GM19043 (cell line): Measurements from ENCODE around the gene RNF225.
"Not testable (repeated sequence)": the region's sequence is repeated elsewhere in the genome, so short reads cannot be mapped to it uniquely, and the experiment has no call there.

Experiments
- ATAC-seq: cut with Tn5 transposase; IDR thresholded peaks from one replicate; pipeline ENCODE4 v1.9.1; 2021; ENCODE audit warnings: low read depth; ENCODE audit not compliant: unreplicated experiment

The RNF225 gene

DNA sequence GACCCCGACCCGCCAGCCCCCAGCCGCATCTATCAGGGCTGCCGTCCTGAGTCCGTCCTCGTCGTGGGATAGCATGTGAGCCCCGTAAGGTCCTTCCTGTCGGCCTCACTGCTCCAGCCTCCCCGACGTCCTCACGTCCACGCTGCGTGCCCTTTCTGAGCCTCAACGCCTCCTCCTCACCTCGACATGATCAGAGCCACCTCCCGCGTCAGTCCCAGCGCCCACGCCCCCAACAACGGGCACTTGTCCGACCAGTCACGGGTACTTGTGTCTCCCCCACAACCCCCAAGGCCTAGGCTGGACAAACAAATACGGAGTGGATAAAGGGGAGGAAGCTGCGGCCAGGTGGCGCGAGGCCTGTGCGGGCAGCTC, 33.6 kb upstream of the RNF225 start:
- no peak for ATAC-seq

DNA sequence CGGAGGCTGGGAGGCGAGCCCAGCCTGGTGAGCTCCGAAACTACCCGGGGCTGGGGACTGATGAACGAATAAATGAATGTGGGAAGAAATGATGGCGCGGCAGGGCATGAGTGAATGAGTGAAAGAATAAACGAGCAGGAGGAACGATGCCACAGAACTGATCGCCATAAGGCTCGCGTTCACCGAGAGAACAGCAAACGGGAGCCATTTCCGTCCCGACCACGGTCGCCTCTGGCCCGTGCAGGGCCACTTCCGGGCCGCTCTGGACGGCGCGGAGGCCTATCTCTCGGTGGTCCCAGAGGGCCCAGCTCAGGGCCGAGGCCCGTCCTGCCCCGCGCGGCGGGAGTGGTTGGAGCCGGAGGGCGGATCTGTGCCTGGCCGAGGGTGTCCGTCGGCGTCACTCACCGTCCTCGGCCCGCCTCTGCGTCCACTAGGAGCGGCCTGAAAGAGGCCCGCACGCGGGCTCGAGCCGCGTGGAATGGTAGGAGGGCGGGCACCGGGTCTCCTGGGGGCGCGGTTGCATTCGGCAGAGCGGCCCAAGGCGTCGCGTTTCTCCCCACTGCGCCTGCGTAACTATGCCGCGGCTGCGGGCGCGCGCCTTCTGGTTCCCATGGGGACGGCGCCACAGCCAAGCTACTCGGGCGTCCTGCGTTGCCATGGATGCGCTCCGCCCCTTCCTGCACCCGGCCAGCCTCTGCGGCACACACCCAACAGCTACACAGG, 33.0 kb upstream of the RNF225 start, which contains the start of gene ZNF497:
TSS of gene ZNF497 (minus strand) at position 480 of the 723 bp plus-strand sequence. CDS start 5,116 bp downstream, outside the sequence.
- peak; percentile 82 for ATAC-seq

DNA sequence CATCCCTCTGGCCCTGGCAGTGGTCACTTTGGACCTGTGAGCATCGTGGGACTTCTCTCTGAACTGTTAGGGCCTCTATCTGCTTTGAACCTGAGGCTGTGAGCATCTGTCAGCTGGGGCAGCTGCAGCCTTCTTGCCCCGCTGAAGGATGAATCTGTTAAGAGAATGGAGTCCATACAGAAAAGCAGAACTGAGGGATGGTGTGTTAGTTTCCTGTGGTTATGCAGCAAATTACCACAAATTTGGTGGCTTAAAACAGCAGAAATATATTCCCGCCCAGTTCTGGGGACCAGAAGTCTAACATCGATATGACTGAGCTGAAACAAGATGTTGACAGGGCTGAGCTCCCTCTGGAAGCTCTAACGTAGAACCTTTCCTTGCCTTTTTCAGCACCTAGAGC, 31.3 kb upstream of the RNF225 start:
- no peak for ATAC-seq

DNA sequence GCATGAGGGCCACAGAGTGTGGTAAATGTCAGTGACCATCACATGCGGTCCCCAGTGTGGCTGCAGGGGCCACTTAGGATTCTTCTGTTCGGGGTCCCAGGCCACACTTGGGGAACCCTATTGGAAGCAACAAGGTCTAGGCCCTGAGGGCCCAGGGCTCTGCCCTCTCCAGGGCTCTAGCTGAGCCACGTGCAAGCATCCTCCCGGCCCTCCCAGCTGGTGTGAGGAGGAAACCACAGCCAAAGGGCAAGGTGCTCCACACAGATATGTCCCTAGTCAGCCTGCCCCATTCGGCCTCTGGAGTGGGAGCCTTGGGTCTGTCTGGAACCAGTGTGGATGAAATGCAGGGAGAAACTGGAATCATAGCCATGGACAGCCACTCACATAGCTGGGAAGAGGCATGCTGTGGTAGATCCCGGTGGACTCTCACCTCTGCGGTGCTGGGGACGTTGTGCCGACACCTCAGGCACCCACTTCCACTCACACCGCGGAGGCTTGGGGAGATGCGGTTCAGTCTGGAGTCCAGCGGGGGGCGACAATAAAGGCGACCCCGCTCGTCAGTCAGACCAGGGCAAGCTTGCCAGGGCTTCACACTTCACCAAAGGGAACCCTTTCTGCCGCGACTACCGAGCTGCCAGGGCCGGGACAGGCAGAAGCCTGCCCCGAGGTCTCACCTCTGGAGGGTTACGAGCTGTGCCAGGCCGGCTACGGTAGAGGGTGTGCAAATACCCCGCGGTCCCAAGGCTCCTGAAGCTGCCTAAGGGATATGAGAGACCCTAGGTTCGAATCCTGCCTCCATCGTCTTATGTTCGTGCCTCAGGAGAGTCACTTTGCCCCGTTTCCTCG, 28.6 kb upstream of the RNF225 start:
- no peak for ATAC-seq

DNA sequence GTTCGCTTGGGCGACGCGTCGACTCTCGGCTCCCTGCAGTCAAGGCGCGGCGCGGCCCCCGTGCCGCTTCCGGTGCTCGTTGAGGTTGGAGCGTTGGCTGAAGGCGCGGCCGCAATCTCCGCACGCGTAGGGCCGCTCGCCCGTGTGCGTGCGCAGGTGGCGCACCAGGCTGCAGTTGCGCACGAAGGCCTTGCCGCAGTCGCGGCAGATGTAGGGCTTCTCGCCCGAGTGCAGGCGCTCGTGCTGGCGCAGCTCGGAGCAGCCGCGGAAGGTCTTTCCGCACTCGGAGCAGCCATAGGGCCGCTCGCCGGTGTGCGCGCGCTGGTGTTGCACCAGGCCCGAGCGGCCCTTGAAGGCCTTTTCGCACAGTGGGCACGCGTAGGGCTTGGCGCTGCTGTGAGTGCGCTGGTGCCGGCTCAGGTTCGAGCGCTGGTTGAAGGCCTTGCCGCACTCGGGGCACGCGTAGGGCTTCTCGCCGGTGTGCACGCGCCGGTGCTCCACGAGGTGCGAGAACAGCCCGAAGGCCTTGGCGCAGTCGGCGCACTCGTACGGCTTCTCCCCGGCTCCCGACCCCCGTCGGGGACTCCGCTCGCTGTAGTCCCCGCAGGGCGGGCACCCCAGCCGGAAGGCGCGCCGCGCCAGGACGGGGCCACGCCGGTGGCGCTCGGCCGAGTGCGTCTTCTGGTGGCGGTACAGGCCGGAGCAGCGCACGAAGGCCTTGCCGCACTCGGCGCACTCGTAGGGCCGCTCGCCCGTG, 27.6 kb upstream of the RNF225 start:
- ATAC-seq: no peak

DNA sequence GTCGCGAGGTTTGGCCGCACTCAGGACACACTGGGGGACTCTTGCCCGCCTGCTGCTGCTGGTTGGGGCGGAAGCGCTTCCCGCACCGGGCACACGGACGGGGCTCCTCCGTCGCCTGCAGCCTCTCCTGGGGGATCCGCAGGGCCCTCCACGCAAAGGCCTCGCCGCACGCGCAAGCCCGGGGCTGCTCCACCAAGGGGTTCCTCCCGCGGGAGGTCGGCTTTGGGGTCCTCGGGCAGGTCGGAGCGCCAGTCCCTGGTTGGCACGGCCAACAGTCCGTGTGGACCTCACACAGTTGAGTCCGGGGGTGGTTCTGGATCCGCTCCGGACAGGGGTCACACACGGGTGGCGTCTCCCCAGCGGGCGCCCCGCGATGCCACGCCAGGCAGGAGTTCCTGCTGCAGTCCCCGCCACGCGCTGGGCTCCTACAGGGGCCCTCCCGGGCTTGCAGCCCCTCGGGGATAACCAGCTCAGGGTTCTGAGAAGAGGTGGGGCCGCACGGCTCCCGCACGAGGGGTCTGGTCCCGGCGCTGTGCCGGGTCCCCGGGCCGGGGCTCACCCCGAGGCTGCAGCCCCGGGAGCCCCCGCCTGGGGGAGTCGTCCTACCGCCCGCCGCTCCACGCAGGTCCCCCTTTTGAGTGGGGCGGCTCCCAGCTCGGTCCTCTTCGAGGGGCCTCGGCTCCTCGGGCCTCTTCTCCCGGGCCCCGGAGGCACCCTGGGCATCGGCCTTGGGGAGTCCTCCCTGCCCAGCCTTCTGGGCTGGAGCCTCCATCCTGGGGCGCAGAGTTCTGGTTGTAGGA, 26.7 kb upstream of the RNF225 start:
- no peak for ATAC-seq

DNA sequence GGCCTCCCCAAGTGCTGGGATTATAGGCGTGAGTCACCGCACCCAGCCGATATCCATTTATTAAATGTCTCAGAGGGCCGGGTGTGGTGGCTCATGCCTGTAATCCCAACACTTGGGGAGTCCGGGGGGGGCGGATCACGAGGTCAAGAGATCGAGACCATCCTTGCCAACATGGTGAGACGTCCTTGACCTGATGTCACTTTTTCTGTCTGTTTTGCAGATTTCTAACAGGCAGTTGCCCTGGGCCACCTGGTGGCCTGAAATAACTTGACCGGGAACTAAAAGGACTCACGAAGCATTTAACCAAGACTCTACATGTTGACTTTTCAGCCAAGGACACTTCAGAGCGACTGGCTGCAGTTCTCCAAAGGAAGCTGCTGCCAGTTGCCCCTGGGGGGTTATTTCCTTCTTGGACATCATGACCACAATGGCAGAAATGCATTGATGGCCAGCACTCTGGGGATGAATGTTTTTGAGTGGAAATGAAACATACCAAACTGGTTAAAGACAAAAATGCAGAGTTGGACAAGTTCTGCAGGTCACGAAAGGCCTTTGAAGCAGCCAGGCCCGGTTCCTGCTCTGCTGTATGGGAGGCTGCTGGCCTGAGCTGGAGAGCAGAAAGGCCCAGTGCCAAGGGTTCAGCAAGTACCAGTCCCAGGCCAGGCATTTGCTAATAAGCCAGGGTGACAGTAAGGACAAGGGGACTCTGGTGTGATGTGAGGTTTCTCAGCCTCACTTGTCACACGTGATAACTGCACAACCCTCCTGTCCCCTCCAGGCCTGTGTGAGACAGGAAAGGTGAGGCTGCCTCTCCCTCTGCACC, 22.9 kb upstream of the RNF225 start:
- ATAC-seq: no peak

DNA sequence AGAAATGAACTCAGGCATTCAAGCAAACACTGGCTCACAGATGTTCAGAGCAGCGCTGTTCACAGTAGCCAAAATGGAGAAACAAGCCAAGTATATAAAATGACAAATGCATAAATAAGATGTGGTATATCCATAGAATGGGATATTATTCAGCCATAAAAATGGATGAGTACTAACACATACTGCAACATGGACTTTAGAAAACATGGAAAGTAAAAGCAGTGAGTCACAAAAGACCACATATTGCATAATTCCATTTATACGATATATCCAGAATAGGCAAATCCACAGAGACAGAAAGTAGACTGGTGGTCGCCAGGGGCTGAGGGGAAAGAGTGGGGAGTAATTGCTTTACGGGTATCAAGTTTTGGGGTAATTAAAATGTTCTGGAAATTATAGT, 21.3 kb upstream of the RNF225 start:
- ATAC-seq: no peak

DNA sequence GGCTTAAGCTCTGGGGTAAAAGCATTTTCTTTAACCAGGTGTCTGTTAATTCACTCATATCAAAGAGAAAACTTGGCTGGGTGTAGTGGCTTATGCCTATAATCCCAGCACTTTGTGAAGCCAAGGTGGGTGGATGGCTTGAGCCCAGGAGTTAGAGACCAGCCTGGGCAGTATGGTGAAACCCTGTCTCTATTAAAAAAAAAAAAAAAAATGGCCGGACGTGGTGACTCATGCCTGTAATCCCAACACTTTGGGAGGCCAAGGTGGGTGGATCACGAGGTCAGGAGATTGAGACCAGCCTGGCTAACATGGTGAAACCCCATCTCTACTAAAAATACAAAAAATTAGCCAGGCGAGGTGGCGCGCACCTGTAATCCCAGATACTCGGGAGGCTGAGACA, 18.7 kb upstream of the RNF225 start:
- not testable (repeated sequence) for ATAC-seq

DNA sequence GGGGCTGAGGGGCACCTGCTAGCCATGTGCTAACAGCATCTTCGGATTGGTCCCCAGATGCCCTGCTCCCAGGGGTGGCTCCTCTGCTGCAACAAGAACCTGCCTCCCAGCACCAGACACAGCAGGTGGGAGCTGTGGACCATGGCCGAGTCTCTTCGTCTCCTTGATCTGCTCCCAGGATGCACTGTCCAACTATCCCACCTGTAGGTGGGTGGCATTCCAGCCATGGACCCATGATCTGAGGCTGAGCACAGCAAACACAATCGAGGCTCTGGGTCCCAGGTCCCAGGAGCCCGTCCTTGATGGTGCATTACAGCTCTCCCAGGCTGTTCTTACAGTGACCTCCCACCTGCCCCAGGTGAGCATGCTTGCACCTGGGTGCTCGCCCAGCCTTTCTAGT, 16.2 kb upstream of the RNF225 start:
- no peak for ATAC-seq

DNA sequence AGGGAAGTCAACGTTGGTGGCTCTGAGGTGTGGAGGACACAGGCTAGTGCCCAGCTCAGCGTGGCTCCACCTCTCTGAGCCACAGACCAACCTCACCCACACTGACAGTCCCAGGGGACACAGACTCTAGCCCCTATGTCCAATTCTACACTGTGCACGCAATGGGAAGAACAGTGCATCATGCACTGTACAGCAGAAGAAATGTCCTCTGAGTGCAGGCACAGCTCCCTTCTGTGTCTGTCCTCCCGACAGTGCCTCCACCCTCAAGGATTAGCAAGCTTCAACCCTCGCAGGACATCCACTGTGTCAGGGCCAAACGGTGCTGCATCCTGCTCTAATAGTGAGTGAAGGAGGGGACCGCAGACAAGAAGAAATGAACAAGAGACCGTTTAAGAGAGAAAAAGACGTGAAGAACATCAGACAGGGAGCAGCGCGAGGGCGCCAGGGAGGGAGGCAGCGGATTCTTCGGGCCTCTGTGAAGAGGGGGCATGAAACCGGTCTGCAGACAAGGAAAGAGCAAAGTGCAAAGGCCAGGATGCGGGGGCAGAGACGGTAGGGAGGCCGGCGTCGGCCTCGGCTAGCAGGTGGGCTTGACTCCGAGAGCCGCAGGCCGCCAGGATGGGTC, 15.3 kb upstream of the RNF225 start:
- no peak for ATAC-seq

DNA sequence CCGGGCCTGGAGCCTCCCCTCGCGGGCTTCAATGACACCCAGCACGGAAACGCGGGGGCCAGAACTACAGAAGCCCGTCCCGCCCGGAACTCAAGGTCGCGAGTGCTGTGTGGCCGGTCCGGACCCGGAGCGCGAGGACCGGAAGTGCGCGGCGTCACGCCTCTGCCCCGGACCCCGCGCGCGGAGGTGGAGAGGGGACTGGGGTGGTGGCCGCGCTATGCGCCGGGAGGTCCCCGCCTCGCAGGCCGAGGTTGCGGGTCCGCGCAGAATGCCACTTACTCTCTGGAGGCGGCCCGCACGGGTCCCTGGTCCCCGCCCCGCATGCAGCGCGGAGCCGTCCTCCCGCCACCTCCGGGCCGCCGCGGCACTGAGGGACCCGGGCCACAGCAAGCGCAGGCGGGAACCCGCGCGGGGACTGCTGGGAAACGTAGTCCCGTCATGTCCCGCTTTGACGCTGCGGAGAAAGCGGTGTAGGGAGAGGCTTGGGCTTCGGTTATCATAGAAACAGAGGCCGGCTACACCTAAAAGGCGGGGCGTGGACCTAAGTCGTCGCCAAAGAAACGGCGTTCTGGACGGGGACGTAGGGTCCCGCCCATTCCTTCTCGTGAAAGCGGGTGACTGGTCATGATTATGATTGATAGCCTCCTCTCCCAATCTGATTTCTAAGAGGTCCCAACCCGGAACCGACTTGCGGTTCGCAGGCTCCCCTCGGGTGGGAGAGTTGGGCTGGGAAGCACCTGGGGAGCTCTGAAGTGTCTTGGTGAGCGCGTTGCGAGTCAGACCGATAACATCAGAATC, 14.6 kb upstream of the RNF225 start, which contains the start of gene ZNF837:
TSS of gene ZNF837 (minus strand) at position 369 of the 798 bp plus-strand sequence. CDS start 11,698 bp downstream, outside the sequence.
- peak; percentile 83 for ATAC-seq

DNA sequence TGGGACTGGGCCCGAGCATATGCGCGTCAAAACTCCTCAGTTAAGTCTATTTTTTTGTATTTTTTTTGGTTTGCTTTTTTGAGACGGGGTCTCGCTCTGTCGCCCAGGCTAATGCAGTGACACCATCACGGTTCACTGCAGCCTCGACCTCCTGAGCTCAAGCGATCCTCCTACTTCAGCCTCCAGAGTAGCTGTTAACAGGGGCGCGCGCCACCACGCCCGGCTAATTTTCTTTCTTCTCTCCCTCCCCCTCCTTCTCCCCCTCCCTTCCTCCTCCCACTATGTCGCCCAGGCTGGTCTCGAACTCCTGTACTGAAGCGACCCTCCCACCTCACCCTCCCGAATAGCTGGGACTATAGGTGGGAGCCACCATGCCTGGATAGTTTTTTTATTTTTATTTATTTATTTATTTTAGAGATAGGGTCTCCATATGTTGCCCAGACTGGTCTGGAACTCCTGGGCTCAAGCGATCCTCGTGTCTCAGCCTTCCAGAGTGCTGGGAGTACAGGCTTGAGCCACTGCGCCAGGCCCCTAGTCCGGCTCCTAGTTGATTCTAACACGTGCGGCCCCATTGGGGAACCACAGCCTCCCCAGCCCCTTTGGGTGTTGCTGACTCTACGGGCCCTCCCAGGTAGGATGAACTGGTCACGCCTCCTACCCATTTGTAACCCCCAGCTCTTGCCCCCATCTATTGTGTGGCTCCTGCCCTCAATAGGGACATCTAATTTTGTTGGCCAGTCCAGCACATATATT, 13.8 kb upstream of the RNF225 start:
- ATAC-seq: no peak

DNA sequence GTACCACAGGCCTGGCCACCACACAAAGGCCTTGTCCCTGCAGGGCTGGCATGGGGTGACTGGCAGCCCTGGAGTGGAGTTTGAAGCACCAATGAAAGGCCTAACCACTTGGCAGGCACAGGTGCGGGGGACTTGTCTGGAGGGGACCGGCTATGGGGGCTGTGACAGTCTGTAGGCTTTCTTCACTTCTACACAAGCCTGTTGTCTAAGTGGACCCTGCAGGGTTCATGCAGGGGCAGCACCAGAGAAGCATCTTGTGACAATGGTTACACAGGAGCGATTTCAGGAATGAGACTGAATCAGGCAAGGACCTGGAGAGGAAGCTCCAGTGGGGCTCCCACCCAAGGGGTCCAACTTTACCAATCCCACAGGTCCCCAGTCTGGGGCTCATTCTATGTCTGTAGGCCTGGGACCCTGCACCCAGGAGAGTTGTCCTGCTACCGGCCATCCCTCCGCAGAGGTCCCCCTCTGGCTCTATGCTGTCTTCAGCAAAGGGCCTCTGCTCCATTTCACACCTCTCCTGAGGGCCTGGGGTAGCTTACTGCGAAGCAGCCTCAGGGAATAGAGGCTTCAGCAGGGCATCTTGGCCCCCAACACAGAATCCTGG, 12.4 kb upstream of the RNF225 start:
- ATAC-seq: no peak

DNA sequence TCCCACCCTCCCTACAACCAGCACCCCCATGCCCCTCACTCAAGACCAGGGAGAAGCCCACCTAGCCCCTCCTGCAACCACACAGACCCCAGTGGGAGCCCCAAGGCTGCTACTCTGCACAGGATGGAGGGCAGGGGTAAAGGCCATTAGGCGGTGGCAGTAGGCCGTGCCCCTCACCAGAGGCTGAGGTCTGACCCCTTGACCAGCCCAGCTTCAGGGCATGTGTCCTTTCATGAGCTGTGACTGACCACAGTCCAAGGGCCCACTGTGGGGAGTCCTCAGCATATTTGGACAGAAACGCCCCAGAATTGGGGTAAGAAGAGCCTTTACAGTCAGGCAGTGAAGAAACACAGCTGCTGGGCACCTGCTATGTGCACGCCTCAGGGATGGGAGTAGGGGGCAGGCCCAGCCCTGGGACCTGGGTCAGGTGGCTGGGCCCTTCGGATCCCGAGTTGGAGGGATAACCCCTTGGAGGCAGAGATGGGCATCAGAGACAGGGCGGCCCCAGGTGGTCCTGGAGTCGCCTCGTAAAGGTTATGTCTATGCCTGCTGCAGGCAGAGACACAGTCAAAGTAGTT, 10.1 kb upstream of the RNF225 start:
- no peak for ATAC-seq

DNA sequence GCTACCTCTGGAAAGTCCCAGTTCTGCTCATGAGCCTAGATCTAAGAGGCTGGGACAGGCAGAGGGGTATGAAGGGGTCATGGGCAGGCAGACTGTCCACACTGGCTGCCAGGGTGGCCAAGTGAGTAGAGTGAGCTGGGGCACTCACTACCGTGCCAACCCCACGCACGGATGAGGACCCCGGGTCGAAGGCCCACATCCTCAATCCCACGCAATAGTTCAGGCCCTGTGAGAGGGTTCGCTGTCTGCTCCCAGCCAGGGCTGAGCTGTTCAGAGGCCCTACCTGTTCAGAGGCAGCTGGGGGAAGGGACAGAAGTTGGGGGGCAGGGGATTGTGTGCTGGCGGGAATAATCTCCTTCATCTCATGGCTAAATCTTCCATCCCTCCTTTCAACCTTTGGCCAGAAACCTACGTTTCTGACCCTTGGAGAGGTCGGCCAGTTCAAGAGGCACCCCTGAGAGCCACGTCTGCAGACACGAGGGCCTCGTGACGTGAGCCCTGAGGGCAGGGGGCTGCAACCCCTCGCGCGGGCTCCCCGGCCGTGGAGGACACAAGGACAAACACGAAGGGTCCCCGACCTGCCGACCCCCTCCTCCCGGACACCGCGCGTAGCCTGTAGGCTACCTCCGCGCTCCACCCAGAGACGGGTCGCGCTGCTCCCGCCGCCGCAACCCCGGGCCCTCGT, 9.4 kb upstream of the RNF225 start:
- no peak for ATAC-seq
